BE2C (cell line): Measurements from ENCODE around the gene ZNF597.

Experiments
- DNase-seq: peaks from one replicate; pipeline ENCODE4 v3.0.0-alpha.2; 2020
- H3K27me3 ChIP-seq: fragments of 250-450 bp; sonication (Bioruptor Pico); 2 replicates; pipeline ENCODE4 v1.5.1; 2020; ENCODE audit warnings: mild to moderate bottlenecking
- H3K36me3 ChIP-seq: fragments of 250-450 bp; sonication (Bioruptor Pico); 2 replicates; pipeline ENCODE4 v1.5.1; 2020; ENCODE audit warnings: mild to moderate bottlenecking
- H3K4me1 ChIP-seq: fragments of 250-450 bp; sonication (Bioruptor Pico); 2 replicates; pipeline ENCODE4 v1.5.1; 2020
- H3K4me3 ChIP-seq: 2 replicates; pipeline ENCODE4 v1.5.1; 2011; ENCODE audit warnings: low read depth, low read length
- H3K9me3 ChIP-seq: fragments of 250-450 bp; sonication (Bioruptor Pico); 2 replicates; pipeline ENCODE4 v1.5.1; 2020
- TF ChIP-seq, protein P1 (sequence below): IDR thresholded peaks from 2 replicates; pipeline ENCODE4 v1.5.1; 2012; ENCODE audit warnings: mild to moderate bottlenecking, low read depth, low read length

ZNF597 gene

GRCh38 chr16:3486506-3487215 lies 43.4 kb upstream of the ZNF597 start:
- DNase-seq = no peak
- H3K4me1 ChIP-seq = peaks cover 18% of the 10 kb centered on the region
- TF ChIP-seq, protein P1, sequence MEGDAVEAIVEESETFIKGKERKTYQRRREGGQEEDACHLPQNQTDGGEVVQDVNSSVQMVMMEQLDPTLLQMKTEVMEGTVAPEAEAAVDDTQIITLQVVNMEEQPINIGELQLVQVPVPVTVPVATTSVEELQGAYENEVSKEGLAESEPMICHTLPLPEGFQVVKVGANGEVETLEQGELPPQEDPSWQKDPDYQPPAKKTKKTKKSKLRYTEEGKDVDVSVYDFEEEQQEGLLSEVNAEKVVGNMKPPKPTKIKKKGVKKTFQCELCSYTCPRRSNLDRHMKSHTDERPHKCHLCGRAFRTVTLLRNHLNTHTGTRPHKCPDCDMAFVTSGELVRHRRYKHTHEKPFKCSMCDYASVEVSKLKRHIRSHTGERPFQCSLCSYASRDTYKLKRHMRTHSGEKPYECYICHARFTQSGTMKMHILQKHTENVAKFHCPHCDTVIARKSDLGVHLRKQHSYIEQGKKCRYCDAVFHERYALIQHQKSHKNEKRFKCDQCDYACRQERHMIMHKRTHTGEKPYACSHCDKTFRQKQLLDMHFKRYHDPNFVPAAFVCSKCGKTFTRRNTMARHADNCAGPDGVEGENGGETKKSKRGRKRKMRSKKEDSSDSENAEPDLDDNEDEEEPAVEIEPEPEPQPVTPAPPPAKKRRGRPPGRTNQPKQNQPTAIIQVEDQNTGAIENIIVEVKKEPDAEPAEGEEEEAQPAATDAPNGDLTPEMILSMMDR = no peak
- H3K36me3 ChIP-seq = peaks cover 49% of the 10 kb centered on the region
- H3K9me3 ChIP-seq = no peaks in the 10 kb centered on the region
- H3K4me3 ChIP-seq = no peak overlapping the region
- no peaks in the 10 kb centered on the region for H3K27me3 ChIP-seq

DNA sequence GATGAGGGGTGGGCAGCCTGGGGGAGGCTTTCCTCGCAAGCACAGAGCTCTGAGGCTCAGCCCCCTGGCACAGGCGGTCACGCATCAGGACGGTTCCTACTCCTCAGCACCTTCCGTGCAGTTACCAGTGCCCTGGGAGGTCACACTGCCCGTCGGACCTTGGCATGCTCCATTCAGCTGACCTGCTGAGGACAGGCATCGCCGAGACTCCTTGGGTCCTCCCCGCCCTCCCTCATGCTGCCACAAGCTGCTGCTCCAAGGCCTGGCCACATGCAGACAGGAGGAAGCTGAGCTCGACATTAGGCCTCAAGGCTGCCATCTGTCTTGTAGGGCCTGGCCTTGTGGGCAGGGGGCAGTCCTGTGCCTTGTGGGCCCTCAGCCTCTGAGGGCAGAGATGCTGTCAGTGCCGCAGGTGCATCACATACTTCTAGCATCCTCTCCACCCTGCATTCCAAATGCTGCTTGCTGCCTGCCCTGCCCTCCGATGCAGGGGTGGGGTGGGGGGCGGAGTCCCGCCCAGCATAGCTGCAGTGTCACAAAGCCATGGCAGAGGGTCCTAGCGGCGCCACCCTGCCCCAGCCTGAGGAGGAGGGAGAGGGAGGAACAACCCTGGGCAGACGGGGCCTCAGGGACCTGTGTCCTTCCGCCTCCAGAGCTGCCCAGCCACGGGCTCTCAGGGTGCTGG lies 42.7 kb upstream of the ZNF597 start:
- peaks cover 18% of the 10 kb centered on the region for H3K4me1 ChIP-seq
- no peaks in the 10 kb centered on the region for H3K9me3 ChIP-seq
- DNase-seq = no peak
- H3K27me3 ChIP-seq = no peaks in the 10 kb centered on the region
- no peak overlapping the region for H3K4me3 ChIP-seq
- TF ChIP-seq, protein P1 = no peak
- H3K36me3 ChIP-seq = peaks cover 55% of the 10 kb centered on the region

- Histone ChIP-seq H3K27me3 (no peaks in the 10 kb centered on the region), H3K9me3 (no peaks in the 10 kb centered on the region), H3K36me3 (peaks cover 55% of the 10 kb centered on the region), H3K4me3 (no peak overlapping the region), H3K4me1 (peaks cover 13% of the 10 kb centered on the region)
- TF ChIP-seq, protein P1 = no peak
- DNase-seq = no peak
These were observed 41.9 kb upstream of the ZNF597 start for GRCh38 chr16:3485097-3485745.

- no peaks in the 10 kb centered on the region for H3K27me3 ChIP-seq
- TF ChIP-seq, protein P1 = no peak
- peaks cover 61% of the 10 kb centered on the region for H3K36me3 ChIP-seq
- DNase-seq = no peak
- H3K9me3 ChIP-seq = no peaks in the 10 kb centered on the region
- H3K4me3 ChIP-seq = no peak overlapping the region
- H3K4me1 ChIP-seq = peaks cover 13% of the 10 kb centered on the region
These were observed 41.2 kb upstream of the ZNF597 start for GRCh38 chr16:3484318-3485096.

DNA sequence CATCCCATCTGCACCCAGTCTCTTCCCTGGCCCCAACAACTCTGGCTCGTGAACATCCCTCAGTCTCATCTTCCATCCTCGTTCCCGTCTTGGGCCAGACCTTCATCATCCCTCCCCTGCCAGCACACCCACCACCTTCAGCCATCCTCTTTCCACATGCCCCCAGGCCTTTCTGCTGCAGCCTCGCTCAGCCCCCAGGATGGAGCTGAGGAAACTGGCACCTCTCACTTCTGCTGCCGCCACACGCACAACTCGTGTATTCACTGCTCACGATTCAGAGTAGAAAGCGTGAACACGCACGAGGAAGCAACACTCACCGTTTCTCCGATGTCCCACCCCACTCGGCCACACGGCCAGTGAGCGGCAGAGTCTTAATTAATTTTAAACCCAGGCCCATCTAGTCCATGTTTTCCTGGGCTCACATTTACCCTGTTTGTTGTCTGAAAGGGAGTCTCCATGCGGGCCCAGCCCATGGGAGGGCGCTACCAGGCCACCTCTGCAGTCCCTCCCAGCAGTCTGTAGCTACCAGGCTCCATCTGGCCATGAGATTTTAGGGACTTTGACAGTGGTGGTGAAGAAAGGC lies 39.4 kb upstream of the ZNF597 start:
- TF ChIP-seq, protein P1 = no peak
- Histone ChIP-seq H3K9me3 (no peaks in the 10 kb centered on the region), H3K36me3 (peaks cover 66% of the 10 kb centered on the region), H3K4me3 (no peak overlapping the region), H3K27me3 (no peaks in the 10 kb centered on the region), H3K4me1 (peaks cover 13% of the 10 kb centered on the region)
- DNase-seq = no peak
